ENCODE measurements around the gene WT1.

The WT1 gene

GRCh38 chr11:32421992-32422391 is 13.3 kb downstream of the WT1 start:
- no peak overlapping the region for H3K27ac ChIP-seq
- TF ChIP-seq CTCF (IDR thresholded peaks at IDR 0.05) (no peak), ZFX (IDR thresholded peaks at IDR 0.05; ENCODE audit: borderline replicate concordance) (no peak)

GRCh38 chr11:32420937-32421901 is 14.1 kb downstream of the WT1 start:
- no peak overlapping the region for H3K27ac ChIP-seq

GRCh38 chr11:32420139-32420538 is 15.2 kb downstream of the WT1 start:
- no peak overlapping the region for H3K27ac ChIP-seq
- TF ChIP-seq ZFX (IDR thresholded peaks at IDR 0.05; ENCODE audit: borderline replicate concordance) (no peak), CTCF (IDR thresholded peaks at IDR 0.05) (no peak)

More at GRCh38 chr11:32420937-32421901, 14.1 kb downstream of the WT1 start:
- TF ChIP-seq ZFX (IDR thresholded peaks at IDR 0.05; ENCODE audit: borderline replicate concordance) (no peak), CTCF (IDR thresholded peaks at IDR 0.05) (no peak)

GRCh38 chr11:32418836-32419235 is 16.5 kb downstream of the WT1 start:
- TF ChIP-seq CTCF (IDR thresholded peaks at IDR 0.05): no peak
- TF ChIP-seq ZFX (IDR thresholded peaks at IDR 0.05; ENCODE audit: borderline replicate concordance): no peak
- H3K27ac ChIP-seq: no peak overlapping the region

- no peak overlapping the region for H3K27ac ChIP-seq
- TF ChIP-seq CTCF (IDR thresholded peaks at IDR 0.05) (no peak), ZFX (IDR thresholded peaks at IDR 0.05; ENCODE audit: borderline replicate concordance) (no peak)
Measured at GRCh38 chr11:32417806-32418205, 17.5 kb downstream of the WT1 start.

GRCh38 chr11:32416301-32416700 is 19.0 kb downstream of the WT1 start:
- H3K27ac ChIP-seq: no peak overlapping the region
- TF ChIP-seq CTCF (IDR thresholded peaks at IDR 0.05): no peak
- TF ChIP-seq ZFX (IDR thresholded peaks at IDR 0.05; ENCODE audit: borderline replicate concordance): no peak

- H3K27ac ChIP-seq: no peak overlapping the region
- TF ChIP-seq CTCF (IDR thresholded peaks at IDR 0.05): no peak
- no peak for TF ChIP-seq ZFX (IDR thresholded peaks at IDR 0.05; ENCODE audit: borderline replicate concordance)
Measured at GRCh38 chr11:32414925-32415324, 20.4 kb downstream of the WT1 start.

All from 22Rv1 (cell line).